GM19395 (cell line): ENCODE data around the gene GMDS.

Source experiments
- ATAC-seq: cut with Tn5 transposase; IDR thresholded peaks from one replicate; pipeline ENCODE4 v1.9.1; 2021; ENCODE audit warnings: mild to moderate bottlenecking, moderate library complexity; ENCODE audit not compliant: unreplicated experiment

GMDS gene

DNA sequence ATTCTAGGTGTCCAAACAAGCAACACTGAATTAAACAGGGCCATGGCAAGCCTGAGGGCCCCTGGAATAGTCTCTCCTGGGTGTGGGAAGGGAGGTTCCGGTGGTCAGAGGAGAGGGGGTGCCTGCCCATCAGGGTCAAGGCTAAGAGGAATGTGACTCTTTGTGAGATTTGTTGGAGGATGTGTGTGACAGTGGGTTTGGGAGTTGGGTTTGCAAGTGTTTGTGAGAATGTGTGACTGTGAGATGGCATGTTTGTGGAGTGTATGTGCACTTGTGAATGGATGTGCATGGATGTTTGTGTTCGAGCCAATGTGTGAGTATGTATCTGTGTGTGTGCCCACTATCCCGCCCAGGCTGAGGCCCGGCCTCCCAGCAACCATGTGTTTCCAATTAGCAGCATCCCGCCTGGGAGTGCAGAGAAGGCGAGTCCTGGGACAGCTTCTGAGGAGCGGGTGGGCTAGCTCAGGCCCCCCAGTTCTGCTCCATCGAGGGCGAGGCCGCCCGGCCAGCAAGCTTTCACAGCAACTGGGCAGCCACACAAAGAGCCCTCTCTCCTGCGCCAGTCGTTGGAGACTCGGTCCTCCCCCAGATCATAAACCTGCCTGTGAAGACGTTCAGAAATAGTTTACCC, 623.1 kb downstream of the GMDS start:
- no peak for ATAC-seq

DNA sequence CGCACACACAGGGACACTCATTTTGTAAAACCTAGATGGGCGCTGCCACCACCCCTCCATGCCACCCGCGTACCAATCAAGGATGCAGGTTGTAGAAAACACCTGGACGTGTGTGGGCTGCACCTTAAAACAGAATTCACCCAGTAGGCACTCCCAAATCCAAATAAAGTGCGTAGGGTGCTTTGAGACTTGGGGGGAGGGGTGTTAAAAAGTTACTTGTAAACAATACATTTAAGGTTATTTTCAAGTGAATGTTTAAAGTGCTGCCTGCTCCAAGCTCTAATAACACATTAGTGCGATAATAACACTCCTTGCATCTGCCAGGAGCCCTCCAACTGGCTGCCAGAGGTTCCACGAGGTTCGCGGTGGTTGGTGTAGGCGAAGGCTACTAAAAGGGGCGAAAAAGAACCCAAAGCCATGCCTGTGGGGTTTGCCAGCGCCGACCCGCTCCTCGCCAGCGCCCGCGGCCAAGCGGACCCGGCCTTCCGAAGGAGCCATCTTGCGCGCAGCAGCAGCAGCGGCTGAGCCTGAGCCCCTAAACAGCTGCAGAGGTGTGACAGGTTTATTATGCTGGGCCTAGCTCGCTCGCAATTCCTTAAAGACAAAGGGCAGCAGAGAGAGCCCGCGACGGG, 624.2 kb downstream of the GMDS start:
- ATAC-seq: no peak

GRCh38 chr6:1620504-1621069, 624.8 kb downstream of the GMDS start:
- ATAC-seq: no peak

DNA sequence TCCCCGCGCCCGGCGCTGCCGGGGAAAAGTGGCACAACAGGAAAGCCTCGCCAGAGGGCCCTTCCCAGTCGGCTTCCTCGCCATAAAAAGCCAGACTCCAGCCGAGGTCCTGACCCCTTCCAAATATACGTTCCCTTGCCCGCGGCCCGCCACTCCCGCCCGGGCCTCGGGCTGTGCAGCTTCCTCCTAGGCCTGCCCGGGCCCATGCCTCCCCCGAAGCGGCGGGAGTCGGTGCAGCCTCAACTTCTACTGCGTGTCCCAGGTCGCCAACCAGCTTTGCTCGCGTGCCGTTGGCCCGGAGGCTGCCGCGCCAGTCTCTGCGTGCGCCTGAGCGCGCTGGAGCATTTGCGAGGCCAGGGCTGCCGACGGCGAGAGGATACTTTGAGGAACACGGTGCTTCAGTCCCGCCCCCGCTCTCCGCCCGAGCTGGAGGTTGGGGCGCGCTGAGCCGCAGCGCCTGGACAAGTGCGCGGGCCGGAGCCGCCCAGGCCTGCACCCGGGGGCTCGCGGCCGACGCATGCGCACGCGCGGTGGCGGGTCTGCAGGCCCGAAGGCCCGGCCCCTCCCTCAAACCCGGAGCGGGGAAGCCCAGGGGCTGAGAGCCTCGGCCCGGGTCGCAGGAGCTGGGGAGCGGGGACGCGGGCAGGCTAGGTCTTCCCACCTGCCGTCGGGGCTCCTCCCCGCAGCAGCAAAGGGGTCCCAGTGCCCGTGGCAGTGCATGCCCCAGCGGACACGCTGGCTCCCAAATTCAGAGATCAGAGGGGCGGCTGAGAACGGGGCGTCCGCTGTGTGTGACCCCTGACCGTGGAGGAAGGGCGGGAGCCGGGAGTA, 625.5 kb downstream of the GMDS start:
- no peak for ATAC-seq

DNA sequence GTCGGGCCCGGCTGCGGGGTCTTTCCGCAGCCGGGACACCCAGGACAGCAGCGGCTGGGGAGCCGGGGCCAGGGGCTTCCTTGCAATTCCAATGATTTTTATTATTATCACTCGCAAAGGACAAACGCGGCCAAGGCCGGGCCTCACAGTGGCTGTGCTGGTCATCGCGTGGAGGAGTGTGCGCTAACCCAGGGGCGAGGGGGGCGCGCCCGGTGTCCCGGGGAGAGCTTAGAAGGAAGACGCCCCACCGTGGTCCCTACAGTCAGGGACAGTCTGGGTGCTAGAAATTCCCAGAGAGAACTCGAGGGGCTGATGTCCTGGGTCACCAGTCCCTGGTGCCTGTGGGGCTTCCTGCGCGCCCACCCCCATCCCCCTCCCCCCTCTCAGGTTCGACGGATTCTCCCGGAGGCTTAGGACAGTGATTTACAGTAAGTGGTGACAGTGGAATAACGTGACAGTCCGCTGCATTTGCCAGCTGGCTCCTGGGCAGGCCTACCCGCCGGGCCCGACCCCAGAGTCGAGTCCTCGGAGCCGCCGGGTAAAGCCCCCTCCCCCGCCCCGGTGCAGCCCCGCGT, 626.2 kb downstream of the GMDS start:
- ATAC-seq: no peak

DNA sequence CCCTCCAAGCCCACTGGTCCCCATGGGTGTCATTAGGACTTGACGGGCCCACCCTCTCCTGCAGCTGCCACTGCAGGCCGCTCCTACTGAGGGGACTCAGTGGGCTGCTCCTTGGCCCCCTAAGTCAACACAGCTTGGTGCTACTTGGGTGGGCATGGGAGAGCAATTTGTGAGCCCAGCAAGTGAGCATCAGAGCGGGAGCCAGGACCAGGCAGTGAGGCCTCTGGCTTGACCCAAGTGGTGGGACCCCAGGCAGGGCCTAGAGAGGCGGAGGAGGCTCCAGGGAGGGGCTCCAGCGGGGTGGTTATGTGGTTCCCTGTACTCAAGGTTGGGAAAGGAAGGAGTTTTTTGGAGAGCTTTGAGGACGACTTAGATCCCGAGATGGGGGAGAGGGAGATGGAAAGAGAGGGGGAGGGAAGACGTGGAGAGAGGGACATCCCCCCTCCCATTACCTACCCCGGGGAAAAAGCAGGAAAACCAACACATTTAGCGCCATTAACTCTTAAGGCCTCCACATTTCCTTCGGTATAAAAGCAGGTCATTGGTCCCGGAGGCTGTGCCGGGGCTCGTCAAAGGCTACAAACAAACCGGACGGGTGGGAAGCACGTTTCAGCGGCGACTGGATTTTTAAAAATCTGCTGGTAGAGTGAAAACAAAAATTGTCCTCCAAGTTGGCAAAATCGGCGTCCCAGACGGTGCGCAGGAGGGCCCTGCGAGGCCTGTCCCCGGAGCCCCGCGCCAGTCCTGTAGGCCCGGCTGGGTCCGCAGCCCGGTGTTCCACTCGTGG, 626.9 kb downstream of the GMDS start:
- ATAC-seq: no peak

- no peak for ATAC-seq
Measured at GRCh38 chr6:1617466-1618310, 627.7 kb downstream of the GMDS start.

GRCh38 chr6:1616701-1617463, 628.5 kb downstream of the GMDS start:
- no peak for ATAC-seq

DNA sequence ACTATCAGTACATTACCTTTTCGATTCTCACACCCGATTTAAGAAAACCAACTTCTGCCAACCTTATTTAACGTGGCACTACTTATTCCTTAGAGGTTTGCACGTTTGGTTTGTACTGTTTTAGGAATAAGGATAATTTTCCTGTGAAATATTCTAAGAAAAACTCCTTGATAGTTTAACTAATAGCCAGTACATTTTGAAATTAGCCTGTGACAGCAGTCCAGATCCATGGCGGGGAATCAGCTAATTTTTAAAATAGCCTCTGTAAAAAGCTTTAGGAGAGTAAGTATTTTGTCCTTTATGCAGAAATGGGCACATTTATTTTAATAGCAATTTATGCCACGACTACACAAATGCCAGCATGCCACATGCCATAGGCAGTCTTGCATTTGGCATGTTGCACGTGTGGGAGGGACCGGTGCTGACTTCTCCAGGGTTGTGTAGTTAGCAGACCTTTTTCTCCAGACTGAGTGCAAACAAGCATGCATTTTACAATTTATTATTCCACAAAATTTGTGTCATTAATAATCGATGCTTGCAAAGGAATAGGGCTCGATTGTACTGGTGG, 629.5 kb downstream of the GMDS start:
- no peak for ATAC-seq

GRCh38 chr6:1615151-1615852, 630.1 kb downstream of the GMDS start:
- ATAC-seq: no peak

- ATAC-seq: no peak
Measured at GRCh38 chr6:1614448-1615150, 630.8 kb downstream of the GMDS start.

DNA sequence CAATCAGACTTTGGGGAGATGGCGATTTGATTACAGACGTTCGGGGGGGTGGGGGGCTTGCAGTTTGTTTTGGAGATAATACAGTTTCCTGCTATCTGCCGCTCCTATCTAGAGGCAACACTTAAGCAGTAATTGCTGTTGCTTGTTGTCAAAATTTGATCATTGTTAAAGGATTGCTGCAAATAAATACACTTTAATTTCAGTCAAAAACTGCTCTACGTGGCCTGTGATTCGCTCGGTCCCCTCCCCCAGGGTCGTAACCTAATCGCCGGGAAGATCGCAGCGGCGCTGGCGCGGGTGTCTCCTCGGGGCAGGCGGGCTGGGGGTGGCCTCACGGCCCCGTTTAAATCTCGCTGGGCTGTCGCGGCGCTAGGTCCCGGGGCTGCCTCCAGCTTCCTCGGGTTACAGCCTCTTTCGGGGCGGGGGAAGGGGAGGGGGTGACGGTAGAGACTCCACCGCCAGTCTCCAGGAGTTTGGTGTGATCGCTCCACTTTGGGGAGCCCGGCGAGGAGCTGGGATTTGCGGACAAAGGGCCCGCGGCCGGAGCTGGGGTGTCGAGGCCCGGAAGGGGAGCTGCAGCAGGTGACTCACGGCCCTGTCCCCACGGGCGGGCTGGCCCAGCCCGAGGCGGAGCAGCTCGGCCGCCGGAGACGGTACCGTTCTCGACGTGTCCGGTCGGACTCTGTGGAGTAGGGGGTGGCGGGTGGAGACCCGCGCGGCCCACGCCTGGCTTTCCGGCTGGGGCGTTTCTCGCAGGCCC, 631.5 kb downstream of the GMDS start:
- ATAC-seq: no peak

GRCh38 chr6:1613346-1613687, 632.1 kb downstream of the GMDS start:
- no peak for ATAC-seq

DNA sequence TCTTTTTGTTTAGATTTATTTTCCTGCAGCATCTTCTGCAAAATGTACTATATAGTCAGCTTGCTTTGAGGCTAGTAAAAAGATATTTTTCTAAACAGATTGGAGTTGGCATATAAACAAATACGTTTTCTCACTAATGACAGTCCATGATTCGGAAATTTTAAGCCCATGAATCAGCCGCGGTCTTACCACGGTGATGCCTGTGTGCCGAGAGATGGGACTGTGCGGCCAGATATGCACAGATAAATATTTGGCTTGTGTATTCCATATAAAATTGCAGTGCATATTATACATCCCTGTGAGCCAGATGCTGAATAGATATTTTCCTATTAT, 632.5 kb downstream of the GMDS start:
- no peak for ATAC-seq

DNA sequence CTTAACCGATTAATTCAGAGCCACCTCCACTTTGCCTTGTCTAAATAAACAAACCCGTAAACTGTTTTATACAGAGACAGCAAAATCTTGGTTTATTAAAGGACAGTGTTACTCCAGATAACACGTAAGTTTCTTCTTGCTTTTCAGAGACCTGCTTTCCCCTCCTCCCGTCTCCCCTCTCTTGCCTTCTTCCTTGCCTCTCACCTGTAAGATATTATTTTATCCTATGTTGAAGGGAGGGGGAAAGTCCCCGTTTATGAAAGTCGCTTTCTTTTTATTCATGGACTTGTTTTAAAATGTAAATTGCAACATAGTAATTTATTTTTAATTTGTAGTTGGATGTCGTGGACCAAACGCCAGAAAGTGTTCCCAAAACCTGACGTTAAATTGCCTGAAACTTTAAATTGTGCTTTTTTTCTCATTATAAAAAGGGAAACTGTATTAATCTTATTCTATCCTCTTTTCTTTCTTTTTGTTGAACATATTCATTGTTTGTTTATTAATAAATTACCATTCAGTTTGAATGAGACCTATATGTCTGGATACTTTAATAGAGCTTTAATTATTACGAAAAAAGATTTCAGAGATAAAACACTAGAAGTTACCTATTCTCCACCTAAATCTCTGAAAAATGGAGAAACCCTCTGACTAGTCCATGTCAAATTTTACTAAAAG, 633.0 kb downstream of the GMDS start:
- no peak for ATAC-seq

DNA sequence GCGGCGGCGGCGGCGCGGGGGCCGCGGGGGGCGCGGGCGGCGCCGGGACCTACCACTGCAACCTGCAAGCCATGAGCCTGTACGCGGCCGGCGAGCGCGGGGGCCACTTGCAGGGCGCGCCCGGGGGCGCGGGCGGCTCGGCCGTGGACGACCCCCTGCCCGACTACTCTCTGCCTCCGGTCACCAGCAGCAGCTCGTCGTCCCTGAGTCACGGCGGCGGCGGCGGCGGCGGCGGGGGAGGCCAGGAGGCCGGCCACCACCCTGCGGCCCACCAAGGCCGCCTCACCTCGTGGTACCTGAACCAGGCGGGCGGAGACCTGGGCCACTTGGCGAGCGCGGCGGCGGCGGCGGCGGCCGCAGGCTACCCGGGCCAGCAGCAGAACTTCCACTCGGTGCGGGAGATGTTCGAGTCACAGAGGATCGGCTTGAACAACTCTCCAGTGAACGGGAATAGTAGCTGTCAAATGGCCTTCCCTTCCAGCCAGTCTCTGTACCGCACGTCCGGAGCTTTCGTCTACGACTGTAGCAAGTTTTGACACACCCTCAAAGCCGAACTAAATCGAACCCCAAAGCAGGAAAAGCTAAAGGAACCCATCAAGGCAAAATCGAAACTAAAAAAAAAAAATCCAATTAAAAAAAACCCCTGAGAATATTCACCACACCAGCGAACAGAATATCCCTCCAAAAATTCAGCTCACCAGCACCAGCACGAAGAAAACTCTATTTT, 633.7 kb downstream of the GMDS start:
- ATAC-seq: no peak
